Testis (tissue), 3 donors: ENCODE measurements around the gene CCDC93. TPM values are rescaled to one million over a fixed set of nuclear protein-coding genes. Genes with fewer than 3 reads are reported as not detected.

ENCODE experiments used
- DNase-seq: peaks from one replicate; pipeline ENCODE4 v3.0.0-alpha.2; 2019
- H3K27ac ChIP-seq, 2 donors: fragments of 200-600 bp; sonication (generic); one replicate each; pipeline ENCODE4 v1.5.1; 2019
- H3K27me3 ChIP-seq: fragments of 200-600 bp; sonication (generic); one replicate; pipeline ENCODE4 v1.5.1; 2019
- H3K36me3 ChIP-seq: fragments of 200-600 bp; sonication (generic); one replicate; pipeline ENCODE4 v1.5.1; 2017; ENCODE audit warnings: low read depth; ENCODE audit errors: missing control alignments
- H3K4me1 ChIP-seq: fragments of 200-600 bp; sonication (generic); one replicate; pipeline ENCODE4 v1.5.1; 2019
- H3K4me3 ChIP-seq, 2 donors: fragments of 200-600 bp; sonication (generic); one replicate each; pipeline ENCODE4 v1.5.1; 2017 to 2019
- H3K9me3 ChIP-seq: fragments of 200-600 bp; sonication (generic); one replicate; pipeline ENCODE4 v1.5.1; 2017
- CTCF ChIP-seq, 3 experiments: fragments of 450-650 bp in 2 of 3; fragments of 200-600 bp in 1 of 3; sonication (generic) in 1 of 3; IDR thresholded peaks; one replicate each; pipeline ENCODE4 v1.5.1; 2016 to 2019; ENCODE audit warnings: antibody characterized with exemption in 3 of 3, mild to moderate bottlenecking in 2 of 3, moderate library complexity in 1 of 3
- POLR2A ChIP-seq: fragments of 450-650 bp; IDR thresholded peaks from one replicate; pipeline ENCODE4 v1.6.1; 2017; ENCODE audit warnings: antibody characterized with exemption, mild to moderate bottlenecking, moderate library complexity
- WGBS, 2 donors: methylation state at CpG; one replicate each; pipeline ENCODE4 v1.1.5; 2018; 5-methylcytosine and 5-hydroxymethylcytosine counted together
- intact Hi-C: fragments of 100-400 bp; cut with DNase I; formaldehyde crosslinking; loops from one replicate; pipeline ENCODE4 v1.15.1; 2023; ENCODE audit warnings: low total_unique reads
- polyA plus RNA-seq: library from polyadenylated mRNA; stranded (reverse); fragments of 350-450 nt; fragmentation: Illumina TruSeq; extraction: RNeasy Lipid Tissue Mini Kit (QIAGEN cat#74804); gene quantifications from one replicate; pipeline ENCODE4 v1.2.3, GENCODE V29; 2014; ENCODE audit warnings: low read depth, low replicate concordance; ENCODE audit not compliant: insufficient read depth
- total RNA-seq, 2 donors: library from RNA; depleted of rRNA; stranded (reverse); fragments of >200 nt; gene quantifications; one replicate each; pipeline ENCODE4 v1.2.3, GENCODE V29; 2016

The CCDC93 gene
- total and polyA plus RNA-seq, 3 donors from 2014 or later, result 44.4 to 82.3 (median 61.6) TPM

GRCh38 chr2:117957616-117958015 lies 56.3 kb downstream of the CCDC93 start:
- TF ChIP-seq CTCF (IDR thresholded peaks at IDR 0.05) (no peak), POLR2A (no peak)
- H3K36me3 ChIP-seq, result no peaks in the 10 kb centered on the region
- WGBS, 2 donors, result 91% methylated on average over 1 of the region's 1 CpG

DNA sequence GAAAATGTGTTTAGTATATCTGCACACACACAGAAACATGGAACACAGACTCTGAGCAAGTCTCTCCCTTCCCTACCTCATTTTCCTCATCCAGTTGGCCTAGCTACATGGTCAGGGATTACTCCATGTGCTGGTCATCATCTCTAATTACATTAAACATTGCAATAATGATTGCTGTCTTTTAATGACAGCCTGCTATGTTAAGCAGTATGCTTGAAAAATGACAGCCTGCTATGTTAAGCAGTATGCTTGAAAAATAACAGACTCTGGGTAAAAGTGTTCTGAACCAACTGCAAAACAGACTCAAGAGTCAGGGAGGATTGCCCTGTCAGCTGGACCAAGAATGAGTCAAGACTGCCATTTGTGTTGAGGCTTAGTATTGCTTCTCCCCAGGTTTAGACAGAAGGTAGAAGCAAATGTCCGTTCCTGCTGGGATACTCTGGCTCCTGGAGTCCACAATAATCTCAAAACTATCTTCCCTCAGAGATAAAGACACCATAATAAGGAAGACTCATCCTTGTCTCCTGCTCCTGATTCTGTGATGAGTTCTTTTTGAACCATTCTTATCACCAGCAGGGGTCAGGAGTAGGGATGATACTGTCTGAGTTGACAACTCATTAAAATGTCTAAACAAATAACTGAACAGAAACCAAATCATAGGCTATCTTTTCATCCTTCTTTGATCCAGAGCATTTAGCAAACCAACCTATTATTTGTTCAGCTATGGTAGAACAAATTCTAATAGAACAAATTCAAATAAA lies 57.7 kb downstream of the CCDC93 start:
- Histone ChIP-seq H3K9me3 (no peaks in the 10 kb centered on the region), H3K4me3 (no peak overlapping the region), H3K27me3 (no peaks in the 10 kb centered on the region), H3K4me1 (no peaks in the 10 kb centered on the region), H3K36me3 (no peaks in the 10 kb centered on the region), H3K27ac (no peak overlapping the region)
- no peak for DNase-seq
- TF ChIP-seq CTCF (IDR thresholded peaks at IDR 0.05), result no peak
- no peak for TF ChIP-seq POLR2A
- intact Hi-C loops, result no loop called here
- 71 to 82% methylated on average over 1 of the region's 1 CpG for WGBS, 2 donors

More at GRCh38 chr2:117957616-117958015, 56.3 kb downstream of the CCDC93 start:
- Histone ChIP-seq H3K27ac (no peak overlapping the region), H3K4me3 (no peak overlapping the region), H3K9me3 (no peaks in the 10 kb centered on the region), H3K27me3 (no peaks in the 10 kb centered on the region), H3K4me1 (no peaks in the 10 kb centered on the region)
- DNase-seq, result no peak
- intact Hi-C loops, result no loop called here

- H3K4me1 ChIP-seq, result no peaks in the 10 kb centered on the region
- no peaks in the 10 kb centered on the region for H3K9me3 ChIP-seq
- no peak for DNase-seq
- no peak overlapping the region for H3K27ac ChIP-seq
- H3K4me3 ChIP-seq, result no peak overlapping the region
- intact Hi-C loops, result no loop called here
- H3K36me3 ChIP-seq, result no peaks in the 10 kb centered on the region
- TF ChIP-seq CTCF (IDR thresholded peaks at IDR 0.05), result no peak
- TF ChIP-seq POLR2A, result no peak
- H3K27me3 ChIP-seq, result no peaks in the 10 kb centered on the region
Observed at GRCh38 chr2:117953231-117953630, 60.6 kb downstream of the CCDC93 start.

GRCh38 chr2:117952701-117953100 lies 61.2 kb downstream of the CCDC93 start:
- no peak overlapping the region for H3K4me3 ChIP-seq
- H3K27me3 ChIP-seq, result no peaks in the 10 kb centered on the region
- H3K36me3 ChIP-seq, result no peaks in the 10 kb centered on the region
- H3K4me1 ChIP-seq, result no peaks in the 10 kb centered on the region
- no peak for TF ChIP-seq CTCF (IDR thresholded peaks at IDR 0.05)
- TF ChIP-seq POLR2A, result no peak
- intact Hi-C loops, result no loop called here
- H3K9me3 ChIP-seq, result no peaks in the 10 kb centered on the region
- no peak for DNase-seq
- no peak overlapping the region for H3K27ac ChIP-seq

DNA sequence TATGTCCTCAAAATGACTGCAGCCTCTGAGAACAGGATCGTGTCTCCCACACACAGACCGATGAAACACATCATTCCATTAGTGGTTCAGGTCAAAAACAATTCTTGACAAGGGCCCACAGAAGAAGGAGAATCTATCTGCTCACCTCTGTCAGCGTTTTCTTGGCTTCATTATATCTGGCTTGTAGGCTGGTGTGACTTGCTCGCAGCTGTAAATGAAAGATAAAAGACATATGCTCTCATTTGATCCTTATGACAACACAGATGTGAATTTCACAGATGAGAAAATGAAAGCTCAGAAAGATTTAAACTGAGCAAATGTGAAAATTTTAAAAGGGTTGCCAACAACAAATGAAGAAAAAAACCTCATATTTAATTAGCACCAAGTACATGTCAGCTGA lies 61.6 kb downstream of the CCDC93 start:
- no peaks in the 10 kb centered on the region for H3K27me3 ChIP-seq
- WGBS, 2 donors, result 90 to 94% methylated on average over 4 of the region's 4 CpGs
- DNase-seq, result no peak
- H3K4me1 ChIP-seq, result no peaks in the 10 kb centered on the region
- no peak overlapping the region for H3K27ac ChIP-seq
- no peaks in the 10 kb centered on the region for H3K9me3 ChIP-seq
- H3K36me3 ChIP-seq, result no peaks in the 10 kb centered on the region
- no peak overlapping the region for H3K4me3 ChIP-seq
- TF ChIP-seq POLR2A, result no peak
- no peak for TF ChIP-seq CTCF (IDR thresholded peaks at IDR 0.05)
- intact Hi-C loops, result no loop called here
